GM12892 (cell line): ENCODE data around the gene DISP2.

Experiments used
- POLR2A ChIP-seq: IDR thresholded peaks from 2 replicates; pipeline ENCODE4 v1.6.1; 2011; ENCODE audit warnings: low read depth, low read length, control low read depth
- POLR2AphosphoS5 ChIP-seq: IDR thresholded peaks from 2 replicates; pipeline ENCODE4 v1.6.1; 2011; ENCODE audit warnings: low read depth, low read length, control low read depth
- TAF1 ChIP-seq: IDR thresholded peaks from 2 replicates; pipeline ENCODE4 v1.6.1; 2011; ENCODE audit warnings: low read depth, mild to moderate bottlenecking, control low read depth, low read length, borderline replicate concordance

DNA sequence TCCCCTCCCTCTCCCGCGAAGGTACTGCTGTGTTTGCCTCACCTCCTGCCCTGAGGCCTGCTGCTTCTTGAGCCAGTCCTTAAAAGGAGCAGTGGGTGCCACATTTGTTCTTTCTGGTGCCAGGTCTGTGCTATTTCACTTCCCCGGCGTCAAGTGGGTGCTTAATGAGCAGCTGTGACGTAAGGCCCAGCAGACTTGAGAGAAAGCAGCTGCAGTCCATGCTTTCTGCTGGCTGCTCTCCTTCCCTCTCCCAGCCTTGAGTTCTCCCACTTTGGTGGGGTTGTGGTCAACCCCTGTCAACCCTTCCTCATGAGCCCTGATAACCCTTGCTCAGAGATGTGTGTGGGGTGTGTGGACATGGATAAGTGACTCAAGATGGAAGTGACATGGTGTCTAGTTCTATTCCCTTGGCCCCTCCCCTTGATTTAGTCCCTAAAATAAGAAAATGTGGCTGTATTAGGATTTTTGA, 27.6 kb upstream of the DISP2 start:
- no peak for TF ChIP-seq POLR2A
- no peak for TF ChIP-seq POLR2AphosphoS5
- no peak for TF ChIP-seq TAF1
